ENCODE measurements around the gene C14orf93. TPM values are rescaled to one million over a fixed set of nuclear protein-coding genes. Genes with fewer than 3 reads are reported as not detected.

Gene C14orf93
- total RNA-seq, 1 experiment from 2014 or later: 8.7 TPM

DNA sequence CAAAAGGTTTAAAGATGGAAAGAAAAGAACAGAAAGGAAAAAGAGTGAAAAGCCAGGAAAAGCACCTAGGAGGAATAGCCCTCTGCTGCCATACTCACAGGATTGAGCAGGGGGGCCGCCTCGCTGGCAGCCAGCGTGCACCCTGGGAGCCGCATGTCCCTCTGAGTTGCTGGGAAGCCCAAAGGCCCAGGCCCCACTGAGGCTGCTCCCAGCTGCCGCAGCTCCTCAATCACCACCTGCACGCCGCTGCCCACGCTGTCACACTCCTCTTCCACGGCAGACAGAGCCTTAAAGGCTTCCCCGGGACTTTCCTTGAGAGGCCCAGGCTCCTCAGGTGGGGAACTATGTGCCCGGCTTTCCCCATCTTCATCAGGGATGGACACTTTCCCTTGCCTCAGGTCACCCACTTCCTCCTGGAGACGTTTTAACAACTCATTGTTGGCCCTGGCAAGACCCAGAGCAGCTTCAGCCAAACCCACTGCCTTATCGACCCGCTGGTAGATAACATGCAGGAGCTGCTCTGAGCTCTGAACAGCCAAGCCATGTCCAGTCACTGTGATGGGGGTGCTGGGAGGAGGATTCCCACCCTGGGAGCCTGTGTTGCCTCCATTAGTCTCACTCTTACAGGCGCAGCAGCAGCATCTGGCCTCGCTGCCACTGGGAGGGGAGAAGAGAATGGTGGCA, 11.5 kb downstream of the C14orf93 start:
- in situ Hi-C loops (cut with HindIII; ENCODE audit: low sequenced_read_pairs): no loop called here
- no peak for DNase-seq (ENCODE audit: low spot score)

GRCh38 chr14:22997676-22998323, 12.1 kb downstream of the C14orf93 start:
- DNase-seq (ENCODE audit: low spot score): no peak
- in situ Hi-C loops (cut with HindIII; ENCODE audit: low sequenced_read_pairs): no loop called here

GRCh38 chr14:22996768-22997654, 12.9 kb downstream of the C14orf93 start:
- DNase-seq (ENCODE audit: low spot score): no peak
- in situ Hi-C loops (cut with HindIII; ENCODE audit: low sequenced_read_pairs): no loop called here

DNA sequence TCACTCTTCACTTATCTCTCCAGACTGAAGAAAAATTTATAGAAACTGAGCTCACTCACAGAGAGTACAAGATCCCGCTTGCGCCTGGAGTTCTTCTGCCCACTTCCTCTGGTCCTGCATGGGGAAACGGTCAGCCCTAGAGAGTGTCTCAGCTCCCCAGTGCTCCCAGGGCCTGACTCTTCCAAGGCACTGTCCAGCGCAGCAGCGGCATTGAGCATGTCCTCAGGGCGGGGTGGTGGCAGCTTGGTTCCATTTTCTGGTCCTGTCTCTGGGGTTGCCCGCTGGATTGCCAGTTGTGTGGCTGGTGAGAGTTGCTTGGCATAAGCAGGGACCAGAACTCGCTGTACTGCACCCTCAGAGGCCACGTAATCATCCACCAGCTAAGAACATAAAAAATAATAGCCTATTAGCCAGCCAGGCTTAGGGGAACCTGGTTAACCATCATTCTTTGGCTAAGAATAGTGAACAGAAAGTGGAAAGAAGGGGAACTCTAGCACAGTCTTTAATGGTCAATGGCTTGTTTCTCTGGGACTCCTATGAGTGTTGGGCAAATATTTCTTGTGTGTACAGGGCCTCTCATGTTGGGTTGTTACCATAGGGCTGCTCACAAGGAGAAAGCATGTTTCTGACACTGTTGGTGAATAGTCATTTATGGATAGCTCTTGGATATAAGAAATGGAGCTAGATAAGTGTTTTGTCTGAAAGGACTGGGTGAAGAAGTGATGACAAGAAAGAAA, 13.9 kb downstream of the C14orf93 start:
- in situ Hi-C loops (cut with HindIII; ENCODE audit: low sequenced_read_pairs): no loop called here
- DNase-seq (ENCODE audit: low spot score): no peak

DNA sequence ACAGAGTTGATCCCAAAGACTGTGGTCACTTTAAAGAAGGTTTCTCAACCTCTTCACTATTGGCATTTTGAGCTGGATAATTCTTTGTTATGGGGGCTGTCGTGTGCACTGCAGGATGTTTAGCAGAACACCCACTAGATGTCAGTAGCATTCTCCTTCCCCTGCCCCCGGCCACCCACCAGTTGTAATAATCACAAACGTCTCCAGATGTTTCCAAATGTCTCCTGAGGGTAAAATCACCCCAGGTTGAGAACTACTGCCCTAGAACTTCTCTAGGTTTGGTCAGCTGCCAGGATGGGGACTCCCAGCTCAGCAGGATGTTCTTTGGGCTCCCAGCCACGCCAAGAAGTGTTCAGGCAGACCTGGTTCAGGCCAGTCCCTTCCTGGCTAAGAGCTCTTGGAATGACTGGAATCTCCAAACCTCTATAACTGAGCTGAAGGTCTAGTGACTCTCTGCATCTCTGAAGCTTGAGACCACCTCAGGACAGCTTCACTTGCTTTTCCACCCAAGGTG, 15.1 kb downstream of the C14orf93 start:
- DNase-seq (ENCODE audit: low spot score): no peak
- in situ Hi-C loops (cut with HindIII; ENCODE audit: low sequenced_read_pairs): no loop called here

DNA sequence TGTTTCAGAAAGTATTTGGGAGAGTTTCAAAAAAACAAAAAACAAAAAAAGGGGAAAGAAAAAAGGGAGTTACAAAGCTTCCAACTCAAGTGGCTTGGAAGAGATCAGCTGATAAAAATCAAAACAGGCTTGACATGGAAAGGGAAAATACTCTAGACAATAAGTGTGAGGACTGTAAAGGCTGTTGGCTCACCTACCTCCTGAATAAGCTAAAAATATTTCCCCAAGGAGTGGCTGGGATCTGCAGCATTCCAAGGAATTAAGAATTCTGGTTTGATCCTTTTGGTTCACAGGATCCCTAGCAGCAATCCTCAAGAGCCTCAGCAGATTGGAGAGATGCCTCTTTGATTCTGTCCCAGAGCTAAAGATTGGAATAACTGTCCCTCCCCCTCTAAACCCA, 16.4 kb downstream of the C14orf93 start:
- DNase-seq (ENCODE audit: low spot score): no peak
- in situ Hi-C loops (cut with HindIII; ENCODE audit: low sequenced_read_pairs): no loop called here

GRCh38 chr14:22991852-22992251, 18.1 kb downstream of the C14orf93 start:
- in situ Hi-C loops (cut with HindIII; ENCODE audit: low sequenced_read_pairs): no loop called here

GRCh38 chr14:22987291-22987690, 22.7 kb downstream of the C14orf93 start:
- DNase-seq (ENCODE audit: low spot score): no peak
- in situ Hi-C loops (cut with HindIII; ENCODE audit: low sequenced_read_pairs): loop anchor here (10.0 kb wide), 1 partner anchor 78 kb away; no protein-coding TSS in a partner anchor

More at GRCh38 chr14:22991852-22992251, 18.1 kb downstream of the C14orf93 start:
- no peak for DNase-seq (ENCODE audit: low spot score)

- in situ Hi-C loops (cut with HindIII; ENCODE audit: low sequenced_read_pairs): loop anchor here (10.0 kb wide), 1 partner anchor 78 kb away; no protein-coding TSS in a partner anchor
Observed at GRCh38 chr14:22986508-22987054, 23.4 kb downstream of the C14orf93 start.

GRCh38 chr14:22985894-22986507, 23.9 kb downstream of the C14orf93 start:
- in situ Hi-C loops (cut with HindIII; ENCODE audit: low sequenced_read_pairs): loop anchor here (10.0 kb wide), 1 partner anchor 79 kb away; no protein-coding TSS in a partner anchor

More at GRCh38 chr14:22986508-22987054, 23.4 kb downstream of the C14orf93 start:
- DNase-seq (ENCODE audit: low spot score): peak; percentile 93

GRCh38 chr14:22984959-22985658, 24.8 kb downstream of the C14orf93 start:
- in situ Hi-C loops (cut with HindIII; ENCODE audit: low sequenced_read_pairs): loop anchor here (10.0 kb wide), 1 partner anchor 80 kb away; no protein-coding TSS in a partner anchor

More at GRCh38 chr14:22985894-22986507, 23.9 kb downstream of the C14orf93 start:
- DNase-seq (ENCODE audit: low spot score): no peak

DNA sequence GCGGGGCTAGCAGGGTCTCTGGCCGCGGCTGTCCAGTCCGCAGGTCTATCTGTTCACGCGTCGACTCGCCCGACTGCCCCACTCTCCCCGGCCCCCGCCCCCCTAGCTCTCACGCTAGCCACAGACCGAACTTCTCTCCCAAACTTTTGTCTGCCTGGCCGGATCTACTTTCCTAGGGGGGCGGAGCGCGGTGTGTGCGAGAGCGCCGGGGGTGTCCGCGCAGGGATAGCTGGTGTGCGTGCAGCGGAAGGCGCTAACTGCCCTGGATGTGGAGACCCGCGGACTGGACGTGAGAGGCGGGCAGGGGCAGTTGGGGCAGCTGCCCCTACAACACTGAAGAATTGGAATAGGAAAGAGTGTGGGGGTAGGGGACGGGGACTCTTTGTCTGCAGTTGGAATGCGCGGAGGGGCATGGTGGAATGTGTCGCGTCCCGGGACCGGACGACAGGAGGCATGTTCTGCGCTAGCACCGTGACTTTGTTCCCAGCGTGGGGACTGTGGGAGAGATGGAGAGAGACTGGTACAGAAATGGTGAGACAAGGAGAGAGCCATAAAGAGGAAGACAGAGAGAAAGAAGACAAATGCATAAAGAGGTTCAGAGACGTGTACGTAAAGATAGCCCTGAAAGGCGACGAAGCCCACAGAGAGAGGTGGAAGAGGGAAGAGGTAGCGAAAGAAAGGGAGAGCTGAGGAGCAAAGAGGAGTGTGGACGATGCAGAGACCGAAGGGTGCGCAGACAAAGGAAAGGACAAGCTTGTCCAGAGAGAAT, 27.3 kb downstream of the C14orf93 start, which contains the start of gene AJUBA:
AJUBA (minus strand) TSS at position 75 of the 769 bp plus-strand sequence. CDS start 285 bp downstream, outside the sequence.
- in situ Hi-C loops (cut with HindIII; ENCODE audit: low sequenced_read_pairs): loop anchor here (10.0 kb wide), 1 partner anchor 82 kb away; no protein-coding TSS in a partner anchor
- DNase-seq (ENCODE audit: low spot score): peak; percentile 23

More at GRCh38 chr14:22984959-22985658, 24.8 kb downstream of the C14orf93 start:
- no peak for DNase-seq (ENCODE audit: low spot score)

- no peak for DNase-seq (ENCODE audit: low spot score)
- in situ Hi-C loops (cut with HindIII; ENCODE audit: low sequenced_read_pairs): loop anchor here (10.0 kb wide), 1 partner anchor 83 kb away; no protein-coding TSS in a partner anchor
Observed at GRCh38 chr14:22981876-22982476, 28.0 kb downstream of the C14orf93 start.

DNA sequence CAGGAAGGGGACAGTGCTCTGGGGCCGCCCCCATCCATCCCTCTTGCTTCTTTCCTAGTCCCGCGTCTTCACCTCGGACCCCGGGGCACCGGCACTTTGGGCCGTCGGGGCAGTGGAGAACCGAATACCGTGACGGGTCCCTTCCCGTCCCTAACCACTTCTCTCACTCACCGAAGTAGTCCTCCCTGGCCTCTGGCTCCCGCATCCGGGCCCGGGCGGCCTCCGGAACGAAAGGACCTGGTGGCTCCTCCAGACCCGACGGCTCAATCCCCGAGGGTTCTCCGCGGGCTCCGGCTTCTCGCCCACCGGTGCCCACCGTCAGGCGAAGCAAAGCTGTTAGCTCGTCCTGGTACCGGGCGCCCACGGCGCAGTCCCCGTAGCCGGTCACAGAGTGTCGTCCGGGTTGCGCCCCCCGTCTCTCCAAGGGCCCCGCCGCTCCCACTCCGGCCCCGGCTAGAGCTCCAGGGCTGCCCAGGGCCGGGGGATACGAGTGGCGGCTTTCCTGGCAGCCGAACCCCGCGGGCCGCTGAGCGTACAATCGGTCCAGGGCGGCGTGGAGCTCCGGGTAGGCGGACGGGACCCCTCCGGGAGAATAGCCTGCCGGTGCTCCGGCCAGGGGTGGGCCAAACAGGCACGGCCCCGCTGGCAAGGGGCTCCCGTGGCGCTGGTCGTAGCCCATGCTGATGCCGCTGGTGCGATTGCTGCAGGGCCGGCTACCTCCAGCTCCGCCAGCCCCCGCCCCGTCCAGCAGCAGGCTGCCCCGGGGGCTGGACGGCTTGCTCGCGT, 28.7 kb downstream of the C14orf93 start:
- in situ Hi-C loops (cut with HindIII; ENCODE audit: low sequenced_read_pairs): loop anchor here (10.0 kb wide), 1 partner anchor 84 kb away; no protein-coding TSS in a partner anchor
- no peak for DNase-seq (ENCODE audit: low spot score)

DNA sequence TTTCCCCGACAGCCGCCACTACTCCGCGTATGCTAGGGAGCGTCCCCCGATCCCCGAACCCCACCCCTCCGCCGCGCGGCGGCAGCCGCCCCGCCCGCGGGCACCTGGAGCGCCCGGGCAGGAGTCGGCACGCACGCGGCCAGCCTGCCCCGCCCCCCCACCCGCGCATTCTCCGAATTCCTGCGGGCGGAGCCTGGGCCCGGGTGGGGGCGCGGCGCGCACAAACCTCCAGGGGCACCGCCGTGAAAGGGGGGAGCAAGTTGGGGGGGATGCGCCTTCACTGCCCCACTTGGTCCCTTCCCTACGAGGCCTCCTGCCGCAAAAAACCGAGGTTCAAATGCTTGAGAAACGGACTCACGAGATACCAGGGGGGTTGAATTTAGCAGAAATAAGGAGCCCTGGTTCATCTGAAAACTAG, 29.3 kb downstream of the C14orf93 start:
- DNase-seq (ENCODE audit: low spot score): no peak
- in situ Hi-C loops (cut with HindIII; ENCODE audit: low sequenced_read_pairs): loop anchor here (10.0 kb wide), 1 partner anchor 84 kb away; no protein-coding TSS in a partner anchor

All from G401 (cell line).